ENCODE measurements around the gene CCDC186.

The CCDC186 gene

GRCh38 chr10:114206902-114207301 lies 32.9 kb upstream of the CCDC186 start:
- H3K9ac ChIP-seq (ENCODE audit: low read length): no peak overlapping the region
- H2BK15ac ChIP-seq (ENCODE audit: low read depth, poor library complexity, severe bottlenecking): no peak overlapping the region
- H3K4me2 ChIP-seq (ENCODE audit: low read length, poor library complexity, severe bottlenecking): no peak overlapping the region
- H3K14ac ChIP-seq (ENCODE audit: low read length in 2 of 2): no peak overlapping the region
- H2BK12ac ChIP-seq (ENCODE audit: low read length in 2 of 2): no peak overlapping the region
- H3K18ac ChIP-seq (ENCODE audit: low read depth in 1 of 2, low read length in 2 of 2): no peak overlapping the region
- H3K4me3 ChIP-seq (ENCODE audit: insufficient read depth in 1 of 2, low read depth in 1 of 2, low read length in 2 of 2): no peak overlapping the region
- H2BK5ac ChIP-seq (ENCODE audit: low read depth, low read length, poor library complexity, severe bottlenecking): no peak overlapping the region
- no peaks in the 10 kb centered on the region for H3K4me1 ChIP-seq (ENCODE audit: control insufficient read depth, insufficient read depth, low read depth, low read length)
- no peak overlapping the region for H4K91ac ChIP-seq (ENCODE audit: low read length)
- H3K36me3 ChIP-seq (ENCODE audit: control insufficient read depth in 1 of 2, insufficient read depth in 2 of 2, low read depth in 1 of 2, low read length in 2 of 2): no peaks in the 10 kb centered on the region
- no peak overlapping the region for H2AFZ ChIP-seq (ENCODE audit: low read depth, low read length)
- H3K23ac ChIP-seq (ENCODE audit: low read length in 2 of 2): no peak overlapping the region
- 22% methylated on average over 1 of the region's 2 CpGs for WGBS
- H2AK5ac ChIP-seq (ENCODE audit: low read length, severe bottlenecking): no peak overlapping the region
- H3K27ac ChIP-seq (ENCODE audit: low read length, poor library complexity, severe bottlenecking): no peak overlapping the region
- no peaks in the 10 kb centered on the region for H3K9me3 ChIP-seq (ENCODE audit: control insufficient read depth, low read length)
- H3K79me1 ChIP-seq (replicated peaks; ENCODE audit: low read length, poor library complexity, severe bottlenecking): no peaks in the 10 kb centered on the region
- H4K8ac ChIP-seq (ENCODE audit: low read length): no peak overlapping the region
- no peaks in the 10 kb centered on the region for H3K27me3 ChIP-seq (ENCODE audit: control insufficient read depth in 1 of 2, insufficient read depth in 1 of 2, low read length in 2 of 2)
- DNase-seq: peak; percentile 8
- no peak overlapping the region for H2BK120ac ChIP-seq (ENCODE audit: low read depth, low read length)
- no peak overlapping the region for H3K4ac ChIP-seq (ENCODE audit: low read depth in 1 of 2, low read length in 2 of 2)

GRCh38 chr10:114202812-114203211 lies 28.8 kb upstream of the CCDC186 start:
- Histone ChIP-seq H3K4me2 (ENCODE audit: low read length, poor library complexity, severe bottlenecking) (no peak overlapping the region), H3K4me3 (ENCODE audit: insufficient read depth in 1 of 2, low read depth in 1 of 2, low read length in 2 of 2) (no peak overlapping the region), H2BK120ac (ENCODE audit: low read depth, low read length) (no peak overlapping the region), H3K27me3 (ENCODE audit: control insufficient read depth in 1 of 2, insufficient read depth in 1 of 2, low read length in 2 of 2) (peaks cover 0 to 4% of the 10 kb centered on the region in 2 experiments), H3K14ac (ENCODE audit: low read length in 2 of 2) (no peak overlapping the region), H3K4me1 (ENCODE audit: control insufficient read depth, insufficient read depth, low read depth, low read length) (no peaks in the 10 kb centered on the region), H3K79me1 (replicated peaks; ENCODE audit: low read length, poor library complexity, severe bottlenecking) (no peaks in the 10 kb centered on the region), H3K27ac (ENCODE audit: low read length, poor library complexity, severe bottlenecking) (no peak overlapping the region), H3K9me3 (ENCODE audit: control insufficient read depth, low read length) (no peaks in the 10 kb centered on the region), H4K8ac (ENCODE audit: low read length) (no peak overlapping the region), H3K18ac (ENCODE audit: low read depth in 1 of 2, low read length in 2 of 2) (no peak overlapping the region), H2BK15ac (ENCODE audit: low read depth, poor library complexity, severe bottlenecking) (no peak overlapping the region), H3K36me3 (ENCODE audit: control insufficient read depth in 1 of 2, insufficient read depth in 2 of 2, low read depth in 1 of 2, low read length in 2 of 2) (no peaks in the 10 kb centered on the region), H4K91ac (ENCODE audit: low read length) (no peak overlapping the region), H2AFZ (ENCODE audit: low read depth, low read length) (no peak overlapping the region), H3K9ac (ENCODE audit: low read length) (no peak overlapping the region), H3K23ac (ENCODE audit: low read length in 2 of 2) (no peak overlapping the region), H2BK5ac (ENCODE audit: low read depth, low read length, poor library complexity, severe bottlenecking) (no peak overlapping the region), H3K4ac (ENCODE audit: low read depth in 1 of 2, low read length in 2 of 2) (no peak overlapping the region), H2AK5ac (ENCODE audit: low read length, severe bottlenecking) (no peak overlapping the region), H2BK12ac (ENCODE audit: low read length in 2 of 2) (no peak overlapping the region)
- DNase-seq: no peak
- WGBS: 90% methylated on average over 3 of the region's 3 CpGs

- Histone ChIP-seq H3K79me1 (replicated peaks; ENCODE audit: low read length, poor library complexity, severe bottlenecking) (no peaks in the 10 kb centered on the region), H3K4me1 (ENCODE audit: control insufficient read depth, insufficient read depth, low read depth, low read length) (no peaks in the 10 kb centered on the region), H2BK5ac (ENCODE audit: low read depth, low read length, poor library complexity, severe bottlenecking) (no peak overlapping the region), H2BK120ac (ENCODE audit: low read depth, low read length) (no peak overlapping the region), H3K4me3 (ENCODE audit: insufficient read depth in 1 of 2, low read depth in 1 of 2, low read length in 2 of 2) (no peak overlapping the region), H3K27ac (ENCODE audit: low read length, poor library complexity, severe bottlenecking) (no peak overlapping the region), H3K27me3 (ENCODE audit: control insufficient read depth in 1 of 2, insufficient read depth in 1 of 2, low read length in 2 of 2) (peaks cover 0 to 10% of the 10 kb centered on the region in 2 experiments), H3K23ac (ENCODE audit: low read length in 2 of 2) (no peak overlapping the region), H4K8ac (ENCODE audit: low read length) (no peak overlapping the region), H3K9me3 (ENCODE audit: control insufficient read depth, low read length) (no peaks in the 10 kb centered on the region), H3K4ac (ENCODE audit: low read depth in 1 of 2, low read length in 2 of 2) (no peak overlapping the region), H2AK5ac (ENCODE audit: low read length, severe bottlenecking) (no peak overlapping the region), H2BK12ac (ENCODE audit: low read length in 2 of 2) (no peak overlapping the region), H3K18ac (ENCODE audit: low read depth in 1 of 2, low read length in 2 of 2) (no peak overlapping the region), H3K36me3 (ENCODE audit: control insufficient read depth in 1 of 2, insufficient read depth in 2 of 2, low read depth in 1 of 2, low read length in 2 of 2) (no peaks in the 10 kb centered on the region), H2BK15ac (ENCODE audit: low read depth, poor library complexity, severe bottlenecking) (peak overlapping the region; percentile 28), H2AFZ (ENCODE audit: low read depth, low read length) (no peak overlapping the region), H3K9ac (ENCODE audit: low read length) (no peak overlapping the region), H3K14ac (ENCODE audit: low read length in 2 of 2) (no peak overlapping the region), H4K91ac (ENCODE audit: low read length) (no peak overlapping the region), H3K4me2 (ENCODE audit: low read length, poor library complexity, severe bottlenecking) (no peak overlapping the region)
- DNase-seq: no peak
- WGBS: 100% methylated on average over 2 of the region's 4 CpGs
These were observed 25.2 kb upstream of the CCDC186 start for GRCh38 chr10:114199239-114199638.

- Histone ChIP-seq H2BK15ac (ENCODE audit: low read depth, poor library complexity, severe bottlenecking) (no peak overlapping the region), H2BK5ac (ENCODE audit: low read depth, low read length, poor library complexity, severe bottlenecking) (no peak overlapping the region), H3K14ac (ENCODE audit: low read length in 2 of 2) (no peak overlapping the region), H2BK12ac (ENCODE audit: low read length in 2 of 2) (no peak overlapping the region), H2BK120ac (ENCODE audit: low read depth, low read length) (no peak overlapping the region), H3K27ac (ENCODE audit: low read length, poor library complexity, severe bottlenecking) (no peak overlapping the region), H3K9ac (ENCODE audit: low read length) (no peak overlapping the region), H3K4ac (ENCODE audit: low read depth in 1 of 2, low read length in 2 of 2) (no peak overlapping the region), H2AFZ (ENCODE audit: low read depth, low read length) (no peak overlapping the region), H3K18ac (ENCODE audit: low read depth in 1 of 2, low read length in 2 of 2) (no peak overlapping the region), H3K4me2 (ENCODE audit: low read length, poor library complexity, severe bottlenecking) (no peak overlapping the region), H3K9me3 (ENCODE audit: control insufficient read depth, low read length) (no peaks in the 10 kb centered on the region), H3K27me3 (ENCODE audit: control insufficient read depth in 1 of 2, insufficient read depth in 1 of 2, low read length in 2 of 2) (peaks cover 0 to 10% of the 10 kb centered on the region in 2 experiments), H4K91ac (ENCODE audit: low read length) (no peak overlapping the region), H3K36me3 (ENCODE audit: control insufficient read depth in 1 of 2, insufficient read depth in 2 of 2, low read depth in 1 of 2, low read length in 2 of 2) (no peaks in the 10 kb centered on the region), H2AK5ac (ENCODE audit: low read length, severe bottlenecking) (no peak overlapping the region), H3K4me3 (ENCODE audit: insufficient read depth in 1 of 2, low read depth in 1 of 2, low read length in 2 of 2) (no peak overlapping the region), H3K23ac (ENCODE audit: low read length in 2 of 2) (no peak overlapping the region), H4K8ac (ENCODE audit: low read length) (no peak overlapping the region), H3K4me1 (ENCODE audit: control insufficient read depth, insufficient read depth, low read depth, low read length) (no peaks in the 10 kb centered on the region), H3K79me1 (replicated peaks; ENCODE audit: low read length, poor library complexity, severe bottlenecking) (no peaks in the 10 kb centered on the region)
- WGBS: 83% methylated on average over 1 of the region's 2 CpGs
- DNase-seq: peak; percentile 6
These were observed 21.1 kb upstream of the CCDC186 start for GRCh38 chr10:114195079-114195478.
